ENCODE measurements around the gene TTC7B. TPM values are rescaled to one million over a fixed set of nuclear protein-coding genes. Genes with fewer than 3 reads are reported as not detected.

The TTC7B gene
- total and polyA plus RNA-seq, 2 of the 8 experiments (the other 6 are each of a cell fraction or from before 2014, with no cell fraction given): 23.7 to 34.0 TPM

GRCh38 chr14:90642244-90642717, 173.9 kb downstream of the TTC7B start (continued):
- TF ChIP-seq EP300 (IDR thresholded peaks at IDR 0.05; ENCODE audit: borderline replicate concordance in 1 of 2, low read depth in 2 of 2, low read length in 2 of 2) (peak in 1 of 2 experiments; percentile 80; a peak in 1 of 3 replicates), HDAC6 (IDR thresholded peaks at IDR 0.05; ENCODE audit: low read depth, low read length) (no peak), SP2 (IDR thresholded peaks at IDR 0.05; ENCODE audit: low read length) (no peak), ATF2 (IDR thresholded peaks at IDR 0.05; ENCODE audit: low read length) (peak; percentile 72; the same call in 1 of the 2 replicates), E2F6 (IDR thresholded peaks at IDR 0.05) (no peak), CTCF (IDR thresholded peaks at IDR 0.05; ENCODE audit: control extremely low read depth in 1 of 3, insufficient read depth in 1 of 3, low read depth in 1 of 3, low read length in 3 of 3) (no peak), PHF8 (conservative IDR thresholded peaks at IDR 0.05; ENCODE audit: low read depth, low read length) (no peak), SRF (IDR thresholded peaks at IDR 0.05; ENCODE audit: low read depth, low read length) (no peak), KDM5A (IDR thresholded peaks at IDR 0.05; ENCODE audit: low read length) (no peak), RXRA (IDR thresholded peaks at IDR 0.05; ENCODE audit: insufficient read depth, low read depth, low read length) (no peak), RFX5 (IDR thresholded peaks at IDR 0.05; ENCODE audit: borderline replicate concordance, low read depth, low read length) (no peak), CBX8 (IDR thresholded peaks at IDR 0.05; ENCODE audit: borderline replicate concordance, low read depth, low read length) (no peak), RNF2 (IDR thresholded peaks at IDR 0.05; ENCODE audit: borderline replicate concordance, low read depth, low read length, missing control alignments, poor library complexity, severe bottlenecking) (no peak), BCL11A (IDR thresholded peaks at IDR 0.05; ENCODE audit: low read depth in 2 of 2, low read length in 2 of 2) (peak; percentile 62 to 76), POU5F1 (IDR thresholded peaks at IDR 0.05; ENCODE audit: low read depth, low read length) (peak; percentile 83), TCF12 (IDR thresholded peaks at IDR 0.05; ENCODE audit: low read depth, low read length) (no peak; the same call in 1 of the 2 replicates), NRF1 (IDR thresholded peaks at IDR 0.05; ENCODE audit: low read depth, low read length) (no peak), RBBP5 (IDR thresholded peaks at IDR 0.05; ENCODE audit: borderline replicate concordance, low read depth, low read length) (0 out of 2 replicates have a peak, but pooled peaks have one; percentile 20), ATF3 (IDR thresholded peaks at IDR 0.05; ENCODE audit: insufficient read depth, low read depth, low read length) (no peak)
